CD14-positive monocyte (primary cell): ENCODE results near the gene GLI3. TPM values are rescaled to one million over a fixed set of nuclear protein-coding genes. Genes with fewer than 3 reads are reported as not detected.

ENCODE experiments used
- DNase-seq, 3 donors: peaks; one replicate each; pipeline ENCODE4 v3.0.0-alpha.2; 2011 to 2022
- H2AFZ ChIP-seq: 2 replicates; pipeline ENCODE4 v1.6.0; 2012; ENCODE audit warnings: mild to moderate bottlenecking, low read depth, low read length, inconsistent platforms; ENCODE audit not compliant: insufficient read depth, poor library complexity, severe bottlenecking
- H3K27ac ChIP-seq, 2 donors: 1 replicate in 1 of 2; 2 replicates in 1 of 2; pipeline ENCODE4 v1.5.1; 2012 to 2013; ENCODE audit warnings: low read length in 2 of 2, control low read depth in 1 of 2, inconsistent platforms in 1 of 2, low read depth in 1 of 2, mild to moderate bottlenecking in 1 of 2
- H3K27me3 ChIP-seq, 2 donors: one replicate each; pipeline versions ENCODE4 v1.6.0 to v1.6.1; 2011 to 2013; ENCODE audit warnings: low read length in 2 of 2; ENCODE audit not compliant: control insufficient read depth in 2 of 2, insufficient read depth in 2 of 2
- H3K36me3 ChIP-seq, 2 donors: replicated peaks in 1 of 2; 1 replicate in 1 of 2; 2 replicates in 1 of 2; pipeline versions ENCODE4 v1.5.1 to v1.6.1; 2012 to 2013; ENCODE audit warnings: low read length in 2 of 2, control low read depth in 1 of 2, inconsistent platforms in 1 of 2, mild to moderate bottlenecking in 1 of 2; ENCODE audit not compliant: insufficient read depth in 2 of 2, control insufficient read depth in 1 of 2
- H3K4me1 ChIP-seq, 2 donors: 1 replicate in 1 of 2; 2 replicates in 1 of 2; pipeline versions ENCODE4 v1.5.1 to v1.6.1; 2012 to 2013; ENCODE audit warnings: low read length in 2 of 2, control low read depth in 1 of 2, inconsistent platforms in 1 of 2, mild to moderate bottlenecking in 1 of 2, moderate library complexity in 1 of 2; ENCODE audit not compliant: insufficient read depth in 2 of 2, control insufficient read depth in 1 of 2
- H3K4me2 ChIP-seq: replicated peaks from 2 replicates; pipeline ENCODE3; 2012; ENCODE audit warnings: low read length, moderate library complexity, mild to moderate bottlenecking; ENCODE audit not compliant: poor library complexity, severe bottlenecking; ENCODE audit errors: extremely low read depth
- H3K4me3 ChIP-seq, 3 experiments: fragments of 200-600 bp in 1 of 3; sonication (generic) in 1 of 3; replicated peaks in 1 of 3; 1 replicate in 2 of 3; 2 replicates in 1 of 3; pipeline ENCODE4 v1.5.1; 2011 to 2013; ENCODE audit warnings: low read length in 3 of 3, mild to moderate bottlenecking in 3 of 3, control low read depth in 2 of 3, low read depth in 2 of 3, inconsistent platforms in 1 of 3, moderate library complexity in 1 of 3
- H3K79me2 ChIP-seq: 2 replicates; pipeline ENCODE4 v1.6.0; 2012; ENCODE audit warnings: mild to moderate bottlenecking, control low read depth, inconsistent platforms, low read length, moderate library complexity; ENCODE audit not compliant: insufficient read depth
- H3K9ac ChIP-seq: 2 replicates; pipeline ENCODE4 v1.6.0; 2017; ENCODE audit warnings: low read length, mild to moderate bottlenecking; ENCODE audit not compliant: insufficient read depth, poor library complexity, severe bottlenecking
- H3K9me3 ChIP-seq, 2 donors: replicated peaks in 1 of 2; 1 replicate in 1 of 2; 2 replicates in 1 of 2; pipeline versions ENCODE4 v1.5.1 to v1.6.1; 2012 to 2013; ENCODE audit warnings: low read length in 2 of 2, control low read depth in 1 of 2; ENCODE audit not compliant: control insufficient read depth in 1 of 2, insufficient read depth in 1 of 2
- H4K20me1 ChIP-seq: 2 replicates; pipeline ENCODE4 v1.6.0; 2012; ENCODE audit warnings: mild to moderate bottlenecking, low read length, control low read depth, moderate library complexity; ENCODE audit not compliant: insufficient read depth
- H3K27ac Mint-ChIP-seq, 7 donors: one replicate each; pipeline ENCODE4 v1.8.0; 2020; ENCODE audit warnings: mild to moderate bottlenecking in 7 of 7, mixed read lengths in 7 of 7, moderate library complexity in 6 of 7, inconsistent platforms in 2 of 7
- H3K27me3 Mint-ChIP-seq, 3 donors: one replicate each; pipeline ENCODE4 v1.8.0; 2021 to 2022; ENCODE audit warnings: low read depth in 3 of 3, mild to moderate bottlenecking in 3 of 3, mixed read lengths in 3 of 3, moderate library complexity in 3 of 3, inconsistent platforms in 1 of 3
- H3K36me3 Mint-ChIP-seq, 2 donors: one replicate each; pipeline ENCODE4 v1.8.0; 2020; ENCODE audit warnings: mixed read lengths in 2 of 2, inconsistent platforms in 1 of 2, mild to moderate bottlenecking in 1 of 2
- H3K4me1 Mint-ChIP-seq: one replicate; pipeline ENCODE4 v1.8.0; 2020; ENCODE audit warnings: mild to moderate bottlenecking, mixed read lengths
- H3K4me3 Mint-ChIP-seq, 2 donors: one replicate each; pipeline ENCODE4 v1.8.0; 2020; ENCODE audit warnings: mild to moderate bottlenecking in 2 of 2, mixed read lengths in 2 of 2, moderate library complexity in 1 of 2
- H3K9me3 Mint-ChIP-seq, 7 donors: one replicate each; pipeline ENCODE4 v1.8.0; 2020 to 2022; ENCODE audit warnings: mixed read lengths in 7 of 7, mild to moderate bottlenecking in 6 of 7, moderate library complexity in 6 of 7, inconsistent platforms in 2 of 7
- CTCF ChIP-seq: fragments of 200-600 bp; IDR thresholded peaks from one replicate; pipeline ENCODE4 v1.8.0; 2022; ENCODE audit warnings: antibody characterized with exemption, mild to moderate bottlenecking
- WGBS: methylation state at CpG from one replicate; pipeline ENCODE4 v1.1.5; 2013; ENCODE audit warnings: missing lambda C conversion rate; ENCODE audit not compliant: insufficient coverage; 5-methylcytosine and 5-hydroxymethylcytosine counted together
- intact Hi-C, 2 donors: fragments of 100-400 bp; cut with micrococcal nuclease; formaldehyde crosslinking; loops; one replicate each; pipeline versions ENCODE4 v1.15.0 to v1.15.1; 2023
- polyA plus RNA-seq, 3 donors: library from polyadenylated mRNA; depleted of rRNA in 1 of 3; unstranded in 2 of 3; stranded (reverse) in 1 of 3; fragments of 300-500 nt in 2 of 3; fragments of >200 nt in 1 of 3; fragmentation: Illumina TruSeq in 2 of 3; gene quantifications; 1 replicate in 2 of 3; 2 replicates in 1 of 3; pipeline ENCODE4 v1.2.3, GENCODE V29; 2012 to 2021

Gene GLI3
- polyA plus RNA-seq, 3 donors = not detected

- H3K4me3 Mint-ChIP-seq = peak overlapping the region in 1 of 2 donors; percentile 31
- H2AFZ ChIP-seq = peak overlapping the region; percentile 24
- peaks cover 0 to 9% (median 1%) of the 10 kb centered on the region in 3 donors for H3K27me3 Mint-ChIP-seq
These were observed 43.4 kb downstream of the GLI3 start for GRCh38 chr7:42193471-42194129.

GRCh38 chr7:42192851-42193461 is 44.1 kb downstream of the GLI3 start:
- no peak for DNase-seq
- H3K4me2 ChIP-seq = no peak overlapping the region
- no peaks in the 10 kb centered on the region for H3K36me3 ChIP-seq
- H3K9me3 ChIP-seq = no peaks in the 10 kb centered on the region
- no peaks in the 10 kb centered on the region for H4K20me1 ChIP-seq
- no peak for TF ChIP-seq CTCF
- no peak overlapping the region for H3K27ac Mint-ChIP-seq
- no peaks in the 10 kb centered on the region for H3K9me3 Mint-ChIP-seq
- H3K9ac ChIP-seq = no peak overlapping the region
- no peaks in the 10 kb centered on the region for H3K27me3 ChIP-seq
- 94% methylated on average over 2 of the region's 7 CpGs for WGBS
- H3K27me3 Mint-ChIP-seq = peaks cover 0 to 9% (median 1%) of the 10 kb centered on the region in 3 donors
- H3K4me3 ChIP-seq = no peak overlapping the region
- no peaks in the 10 kb centered on the region for H3K79me2 ChIP-seq
- intact Hi-C loops = no loop called here
- H3K36me3 Mint-ChIP-seq = no peaks in the 10 kb centered on the region
- no peak overlapping the region for H2AFZ ChIP-seq
- H3K4me3 Mint-ChIP-seq = no peak overlapping the region
- H3K4me1 Mint-ChIP-seq = peaks cover 6% of the 10 kb centered on the region
- H3K4me1 ChIP-seq = no peaks in the 10 kb centered on the region
- no peak overlapping the region for H3K27ac ChIP-seq

More at GRCh38 chr7:42193471-42194129, 43.4 kb downstream of the GLI3 start:
- H3K27me3 ChIP-seq = no peaks in the 10 kb centered on the region
- no peak overlapping the region for H3K27ac ChIP-seq
- H3K4me1 Mint-ChIP-seq = peaks cover 6% of the 10 kb centered on the region
- H3K79me2 ChIP-seq = no peaks in the 10 kb centered on the region
- no peaks in the 10 kb centered on the region for H3K36me3 Mint-ChIP-seq
- no peaks in the 10 kb centered on the region for H3K9me3 Mint-ChIP-seq
- H3K27ac Mint-ChIP-seq = no peak overlapping the region
- intact Hi-C loops = no loop called here
- H3K9ac ChIP-seq = no peak overlapping the region
- no peaks in the 10 kb centered on the region for H3K36me3 ChIP-seq
- H3K4me3 ChIP-seq = no peak overlapping the region
- no peak for DNase-seq
- no peaks in the 10 kb centered on the region for H3K9me3 ChIP-seq
- H4K20me1 ChIP-seq = no peaks in the 10 kb centered on the region
- WGBS = 0% methylated on average over 2 of the region's 8 CpGs
- H3K4me1 ChIP-seq = no peaks in the 10 kb centered on the region
- H3K4me2 ChIP-seq = no peak overlapping the region
- no peak for TF ChIP-seq CTCF
